Activated CD4-positive, alpha-beta T cell treated with anti-CD3 and anti-CD28 coated beads, Interleukin-2, amount 50 U/mL, for 48 hours (primary cell): ENCODE results near the gene ABLIM1.

ENCODE experiments used
- DNase-seq, 2 experiments: peaks; one replicate each; pipeline ENCODE4 v3.0.0-alpha.2; 2020

The ABLIM1 gene

GRCh38 chr10:114511881-114512280 lies 146.2 kb downstream of the ABLIM1 start:
- DNase-seq: no peak

- DNase-seq: no peak
These were observed 149.7 kb downstream of the ABLIM1 start for GRCh38 chr10:114508376-114508775.

- DNase-seq: no peak
These were observed 150.6 kb downstream of the ABLIM1 start for GRCh38 chr10:114507449-114507848.

GRCh38 chr10:114506871-114507385 lies 151.1 kb downstream of the ABLIM1 start:
- no peak for DNase-seq

GRCh38 chr10:114504769-114505579 lies 153.1 kb downstream of the ABLIM1 start:
- no peak for DNase-seq

- no peak for DNase-seq
These were observed 156.0 kb downstream of the ABLIM1 start for GRCh38 chr10:114502074-114502473.

GRCh38 chr10:114501650-114502049 lies 156.4 kb downstream of the ABLIM1 start:
- no peak for DNase-seq

DNA sequence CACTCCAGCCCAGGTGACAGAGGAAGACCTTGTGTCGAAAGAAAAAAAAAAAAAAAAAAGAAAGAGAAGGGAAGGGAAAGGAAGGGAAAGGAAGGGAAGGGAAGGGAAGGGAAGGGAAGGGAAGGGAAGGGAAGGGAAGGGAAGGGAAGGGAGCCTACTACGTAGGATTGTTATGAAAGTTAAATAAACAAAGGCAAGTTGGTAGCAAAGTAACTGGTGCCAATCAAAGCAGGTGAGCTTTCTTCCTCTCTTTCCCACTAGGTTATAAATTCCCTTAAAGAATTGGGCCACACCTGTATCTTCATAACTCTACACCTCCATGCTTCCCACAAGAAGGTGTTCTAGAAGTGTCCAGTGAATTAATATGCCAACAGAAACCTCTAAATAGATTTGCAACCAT lies 157.4 kb downstream of the ABLIM1 start:
- no peak for DNase-seq

DNA sequence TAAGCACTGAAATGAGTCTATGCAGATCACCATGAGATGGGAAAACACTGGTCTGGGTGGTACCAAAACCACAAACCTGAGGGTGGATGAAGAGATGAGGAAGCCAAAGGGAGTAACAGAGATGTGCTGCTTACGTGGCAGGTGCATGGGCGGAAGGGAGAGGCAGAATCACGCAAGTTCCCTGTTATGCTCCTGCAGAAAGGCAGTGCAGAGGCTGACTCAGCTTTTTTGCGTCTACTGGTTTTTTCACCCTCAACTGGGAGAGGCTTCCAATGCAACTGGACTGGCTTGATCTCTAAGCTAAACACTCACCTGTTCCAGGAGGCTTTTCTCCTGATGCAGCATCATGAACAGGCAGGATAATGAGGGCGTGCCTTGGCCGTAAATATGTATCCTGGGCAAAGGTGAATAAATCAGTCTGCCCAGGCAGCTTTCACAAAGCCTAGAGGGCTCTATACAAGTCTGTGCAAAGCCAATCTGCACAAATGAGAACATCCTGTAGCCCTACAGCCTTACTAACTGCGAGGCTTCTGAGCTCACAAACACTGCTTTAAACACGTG lies 158.4 kb downstream of the ABLIM1 start:
- DNase-seq: peak; percentile 80 to 85

DNA sequence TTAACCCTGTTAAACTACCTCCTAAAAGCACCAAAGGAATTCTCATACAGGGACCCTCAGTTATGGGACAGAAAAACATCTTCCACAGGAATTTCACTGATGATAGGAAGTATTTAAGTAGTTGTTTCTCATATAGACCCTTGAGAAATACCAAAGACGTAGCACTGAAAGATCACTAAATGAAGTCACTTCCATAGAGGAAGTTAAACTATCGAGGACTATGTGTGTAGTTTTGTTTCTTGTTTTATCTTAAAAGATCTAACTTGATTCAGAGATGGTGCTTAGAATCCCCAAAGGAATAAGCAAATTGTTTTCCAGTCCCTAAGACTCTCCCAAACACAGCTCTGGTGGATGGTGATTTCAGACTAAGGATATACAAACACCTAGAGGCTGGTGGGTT lies 159.0 kb downstream of the ABLIM1 start:
- no peak for DNase-seq

DNA sequence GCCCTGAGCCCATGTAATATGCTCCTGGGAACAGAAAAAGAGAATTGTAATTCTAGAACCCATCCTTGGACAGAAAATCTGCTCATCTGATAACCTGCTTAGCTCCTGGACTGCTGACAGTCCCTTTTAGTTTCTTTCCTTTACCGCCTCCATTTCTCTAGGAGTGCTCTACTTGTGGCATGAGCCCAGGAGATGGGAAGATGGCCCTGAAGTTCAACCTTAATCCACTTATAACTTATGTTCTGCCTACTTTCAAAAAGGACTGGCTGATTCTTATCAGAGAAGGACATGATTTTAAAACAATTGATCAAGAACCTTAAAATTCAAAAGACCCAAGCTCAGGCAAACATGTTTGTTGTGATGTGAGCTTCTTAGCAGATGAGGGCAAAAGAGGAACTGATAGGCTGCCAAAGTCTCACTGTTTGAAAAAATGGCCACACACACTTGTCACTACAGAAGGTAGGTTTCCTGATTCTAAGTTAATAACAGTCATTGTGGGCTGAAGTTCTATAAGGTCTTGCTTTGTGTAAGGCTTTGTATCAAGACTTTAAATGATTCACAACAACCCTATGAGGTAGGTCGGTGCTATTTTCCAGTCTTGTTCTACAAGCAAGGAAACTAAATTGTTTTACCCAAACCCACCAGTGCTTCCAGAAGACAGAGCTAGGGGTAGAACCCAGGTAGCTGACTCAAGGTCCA lies 159.5 kb downstream of the ABLIM1 start:
- no peak for DNase-seq

DNA sequence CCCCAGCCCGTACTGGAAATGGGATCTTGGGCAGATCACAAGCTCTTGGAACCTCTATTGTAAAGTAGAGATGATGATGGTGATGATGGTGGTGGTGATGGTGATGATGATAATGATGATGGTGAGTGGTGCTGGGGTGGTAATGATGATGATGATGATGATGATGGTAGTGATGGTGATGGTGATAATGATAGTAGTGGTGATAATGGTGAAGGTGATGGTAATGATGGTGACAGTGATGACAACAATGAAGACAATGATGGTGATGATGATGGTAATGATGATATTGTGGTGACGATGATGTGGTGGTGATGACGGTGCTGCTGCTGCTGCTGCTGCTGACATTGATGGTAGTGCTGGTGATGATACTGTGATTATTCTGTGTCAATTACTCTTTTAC lies 162.8 kb downstream of the ABLIM1 start:
- no peak for DNase-seq

GRCh38 chr10:114492351-114493037 lies 165.6 kb downstream of the ABLIM1 start:
- no peak for DNase-seq

DNA sequence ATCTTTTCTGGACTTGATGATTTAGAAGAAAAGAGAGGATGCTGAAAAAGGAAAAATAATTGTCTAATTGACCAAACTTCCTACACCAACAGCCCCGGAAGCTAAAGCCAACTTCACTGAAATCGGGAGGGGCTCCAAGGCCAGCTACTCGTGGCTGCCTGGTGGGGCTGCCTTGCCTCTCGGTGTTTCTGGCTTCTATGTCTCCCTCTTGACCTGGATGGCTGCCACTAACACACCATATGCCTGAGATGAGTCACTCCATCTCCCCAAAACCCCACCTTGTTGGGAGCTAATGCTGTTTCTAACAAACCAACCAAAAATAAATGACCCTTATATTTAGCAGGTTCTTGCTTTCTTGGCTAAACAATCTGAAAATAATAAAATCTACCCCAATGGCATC lies 166.1 kb downstream of the ABLIM1 start:
- DNase-seq: no peak

GRCh38 chr10:114491419-114491818 lies 166.7 kb downstream of the ABLIM1 start:
- no peak for DNase-seq

DNA sequence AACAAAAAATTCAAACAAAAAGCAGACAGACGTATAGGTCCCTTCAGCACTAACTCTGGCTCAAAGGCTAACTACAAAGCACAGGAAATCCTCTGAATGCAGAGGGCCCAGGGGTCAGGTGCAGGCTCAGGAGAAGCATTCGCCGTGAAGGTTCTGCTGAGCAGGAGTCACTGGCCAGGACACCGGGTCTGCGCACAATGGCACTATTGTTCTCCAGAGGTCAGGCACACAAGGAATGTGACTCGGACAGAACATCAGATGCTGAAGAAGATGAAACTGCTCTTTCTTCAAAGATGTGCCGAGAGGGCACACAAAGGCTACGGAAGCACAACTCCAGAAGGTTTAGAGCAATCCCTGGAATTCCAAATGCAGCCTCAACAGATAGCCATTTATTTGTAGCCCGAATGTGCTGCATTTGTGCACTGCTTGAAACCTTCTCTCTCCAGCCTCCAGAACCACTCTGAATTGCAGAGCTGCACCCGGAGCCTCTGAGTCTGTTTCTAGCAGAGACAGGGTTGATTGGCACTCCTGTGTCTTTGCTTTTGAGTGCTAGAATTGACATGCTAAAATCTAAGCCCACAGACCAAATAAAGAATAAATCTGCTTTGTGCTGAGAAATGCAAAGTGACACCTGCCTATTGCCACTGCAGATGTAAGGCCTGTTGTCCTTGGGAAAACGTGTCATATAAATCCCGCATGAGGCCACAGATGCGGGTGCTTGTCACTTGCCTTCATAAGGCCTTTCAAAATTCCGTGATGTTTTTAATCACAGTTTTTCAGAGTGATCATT lies 168.4 kb downstream of the ABLIM1 start:
- DNase-seq: no peak

DNA sequence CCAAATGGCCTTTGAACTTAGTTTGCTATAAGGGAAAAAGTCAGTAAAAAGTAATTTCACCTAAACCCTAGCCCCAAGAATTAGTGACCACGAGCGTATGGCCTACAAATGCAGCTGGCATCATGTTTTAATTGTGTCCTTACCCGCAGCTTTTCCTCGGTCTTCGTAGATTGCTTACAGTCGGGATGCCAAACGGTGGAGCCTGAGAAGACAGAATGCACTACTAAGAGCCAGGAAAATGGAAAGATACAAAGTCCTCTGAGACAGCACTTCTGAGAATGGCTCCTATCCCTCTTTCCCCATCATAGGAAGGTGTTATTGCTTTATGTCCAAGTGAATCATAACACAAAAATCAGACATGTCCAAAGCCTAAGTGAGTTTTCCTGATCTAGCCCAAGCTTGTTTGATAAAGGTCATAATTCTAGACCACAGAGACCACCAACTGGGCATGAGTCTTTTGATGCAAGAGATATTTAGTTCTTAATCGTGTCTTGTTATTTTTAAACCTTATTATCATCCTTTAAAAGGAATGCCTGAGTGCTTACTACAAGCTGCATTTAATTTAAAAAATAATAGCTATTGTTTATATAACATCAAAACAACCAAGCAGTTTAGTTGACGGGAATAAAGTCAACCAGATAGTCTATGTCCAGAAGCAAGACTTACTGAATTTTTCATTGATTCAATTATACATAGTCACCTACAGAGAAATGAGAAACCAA lies 170.1 kb downstream of the ABLIM1 start:
- no peak for DNase-seq

DNA sequence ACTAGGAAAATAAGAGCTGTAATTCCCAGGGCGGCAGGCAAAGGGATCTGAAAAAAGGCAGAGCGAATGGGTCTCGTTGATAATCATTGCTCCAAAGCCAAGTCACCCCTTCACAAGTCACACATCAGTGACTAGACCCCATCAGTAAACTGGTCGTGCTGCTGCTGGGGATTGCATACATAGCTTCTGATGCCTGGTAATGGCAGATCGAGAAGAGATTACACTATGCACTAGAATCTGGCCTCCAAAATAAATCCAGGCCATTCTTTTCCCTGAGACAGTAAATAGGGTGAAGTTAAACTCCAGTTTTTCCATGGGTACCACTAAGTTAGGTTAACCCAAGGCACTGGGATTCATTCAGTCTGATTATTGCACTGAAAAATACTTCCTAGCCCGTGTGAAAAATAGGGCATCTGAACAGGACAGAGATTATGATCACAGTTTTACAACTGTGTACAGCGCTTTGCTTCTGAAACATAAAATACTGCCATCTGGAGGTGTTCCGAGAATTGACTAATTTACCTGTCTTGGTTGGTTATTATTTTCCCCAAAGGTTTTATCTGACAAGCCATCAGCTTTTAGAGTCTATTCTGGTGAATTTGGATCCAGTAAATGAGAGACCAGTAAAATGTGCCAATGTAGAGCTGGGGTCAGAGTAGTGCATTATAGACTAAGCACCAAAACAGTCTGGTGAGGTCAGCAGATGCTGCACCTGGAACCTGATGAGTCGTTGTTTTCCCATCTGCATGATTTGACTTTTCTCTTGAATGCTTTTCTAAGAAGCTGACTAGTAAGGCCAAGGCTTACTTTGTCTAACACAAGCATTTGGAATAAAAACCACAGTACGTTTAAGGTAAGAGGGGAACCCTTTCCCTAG lies 170.9 kb downstream of the ABLIM1 start:
- no peak for DNase-seq

GRCh38 chr10:114485696-114486400 lies 172.2 kb downstream of the ABLIM1 start:
- DNase-seq: no peak

- DNase-seq: no peak
These were observed 174.5 kb downstream of the ABLIM1 start for GRCh38 chr10:114483575-114483974.
